Lower leg skin (tissue), 3 donors: Measurements from ENCODE around the gene ARHGAP27.
"Not testable (repeated sequence)": the region's sequence is repeated elsewhere in the genome, so short reads cannot be mapped to it uniquely, and the experiment has no call there.

ENCODE experiments used
- POLR2A ChIP-seq, 2 donors: fragments of 450-650 bp; IDR thresholded peaks; one replicate each; pipeline ENCODE4 v1.6.1; 2016 to 2017; ENCODE audit warnings: antibody characterized with exemption in 2 of 2, mild to moderate bottlenecking in 1 of 2, moderate library complexity in 1 of 2
- TF ChIP-seq, protein P1 (sequence below), 3 donors: fragments of 450-650 bp; IDR thresholded peaks; one replicate each; pipeline ENCODE4 v1.5.1; 2016; ENCODE audit warnings: antibody characterized with exemption in 3 of 3, mild to moderate bottlenecking in 3 of 3, moderate library complexity in 2 of 3

DNA sequence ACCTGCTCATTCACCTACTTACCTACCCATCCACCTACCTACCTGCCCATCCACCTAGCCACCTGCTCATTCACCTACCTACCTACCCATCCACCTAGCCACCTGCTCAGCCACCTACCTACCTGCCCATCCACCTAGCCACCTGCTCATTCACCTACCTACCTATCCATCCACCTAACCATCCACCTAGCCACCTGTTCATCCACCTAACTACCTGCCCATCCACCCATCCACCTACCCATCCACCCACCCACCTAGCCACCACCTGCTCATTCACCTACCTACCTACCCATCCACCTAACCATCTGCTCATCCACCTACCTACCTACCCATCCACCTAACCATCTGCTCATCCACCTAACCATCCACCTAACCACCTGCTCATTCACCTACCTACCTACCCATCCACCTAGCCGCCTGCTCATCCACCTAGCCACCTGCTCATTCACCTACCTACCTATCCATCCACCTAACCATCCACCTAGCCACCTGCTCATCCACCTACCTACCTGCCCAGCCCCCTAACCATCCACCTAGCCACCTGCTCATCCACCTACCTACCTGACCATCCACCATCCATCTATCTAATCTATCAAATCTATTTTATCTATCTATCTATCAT, 17.1 kb upstream of the ARHGAP27 start:
- TF ChIP-seq, protein P1, sequence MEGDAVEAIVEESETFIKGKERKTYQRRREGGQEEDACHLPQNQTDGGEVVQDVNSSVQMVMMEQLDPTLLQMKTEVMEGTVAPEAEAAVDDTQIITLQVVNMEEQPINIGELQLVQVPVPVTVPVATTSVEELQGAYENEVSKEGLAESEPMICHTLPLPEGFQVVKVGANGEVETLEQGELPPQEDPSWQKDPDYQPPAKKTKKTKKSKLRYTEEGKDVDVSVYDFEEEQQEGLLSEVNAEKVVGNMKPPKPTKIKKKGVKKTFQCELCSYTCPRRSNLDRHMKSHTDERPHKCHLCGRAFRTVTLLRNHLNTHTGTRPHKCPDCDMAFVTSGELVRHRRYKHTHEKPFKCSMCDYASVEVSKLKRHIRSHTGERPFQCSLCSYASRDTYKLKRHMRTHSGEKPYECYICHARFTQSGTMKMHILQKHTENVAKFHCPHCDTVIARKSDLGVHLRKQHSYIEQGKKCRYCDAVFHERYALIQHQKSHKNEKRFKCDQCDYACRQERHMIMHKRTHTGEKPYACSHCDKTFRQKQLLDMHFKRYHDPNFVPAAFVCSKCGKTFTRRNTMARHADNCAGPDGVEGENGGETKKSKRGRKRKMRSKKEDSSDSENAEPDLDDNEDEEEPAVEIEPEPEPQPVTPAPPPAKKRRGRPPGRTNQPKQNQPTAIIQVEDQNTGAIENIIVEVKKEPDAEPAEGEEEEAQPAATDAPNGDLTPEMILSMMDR (IDR thresholded peaks at IDR 0.05): not testable (repeated sequence)
- not testable (repeated sequence) for TF ChIP-seq POLR2A (IDR thresholded peaks at IDR 0.05)
